Stimulated activated CD8-positive, alpha-beta memory T cell treated with anti-CD3 and anti-CD28 coated beads, Interleukin-12 subunit alpha, Interleukin-12 subunit beta, amount 100 ng/mL, for 4 hours (primary cell): ENCODE measurements around the gene SLC29A3.
"Not testable (repeated sequence)": the region's sequence is repeated elsewhere in the genome, so short reads cannot be mapped to it uniquely, and the experiment has no call there.

ENCODE experiments used
- DNase-seq: peaks from one replicate; pipeline ENCODE4 v3.0.0-alpha.2; 2020; ENCODE audit warnings: low read depth

SLC29A3 gene

DNA sequence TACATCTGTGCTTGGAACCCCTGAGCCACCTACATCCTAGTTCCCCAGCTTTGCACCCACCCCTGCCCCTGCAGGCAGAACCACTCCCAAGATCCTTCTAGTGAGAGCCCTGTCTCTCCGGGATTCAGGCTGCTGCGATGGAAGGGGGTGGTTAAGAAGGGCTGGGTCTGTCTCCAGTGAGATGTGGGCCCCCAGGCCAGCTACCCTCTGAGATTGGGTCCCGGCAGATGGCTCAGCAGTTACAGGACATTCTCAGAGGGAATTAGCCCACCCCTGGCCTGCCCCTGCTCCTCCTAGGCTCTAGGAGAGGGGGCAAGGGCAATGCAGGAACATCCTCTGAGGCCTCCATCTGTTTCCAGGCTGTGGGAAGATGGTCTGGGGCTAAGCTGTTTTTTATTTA lies 27.7 kb downstream of the SLC29A3 start:
- DNase-seq, result no peak

DNA sequence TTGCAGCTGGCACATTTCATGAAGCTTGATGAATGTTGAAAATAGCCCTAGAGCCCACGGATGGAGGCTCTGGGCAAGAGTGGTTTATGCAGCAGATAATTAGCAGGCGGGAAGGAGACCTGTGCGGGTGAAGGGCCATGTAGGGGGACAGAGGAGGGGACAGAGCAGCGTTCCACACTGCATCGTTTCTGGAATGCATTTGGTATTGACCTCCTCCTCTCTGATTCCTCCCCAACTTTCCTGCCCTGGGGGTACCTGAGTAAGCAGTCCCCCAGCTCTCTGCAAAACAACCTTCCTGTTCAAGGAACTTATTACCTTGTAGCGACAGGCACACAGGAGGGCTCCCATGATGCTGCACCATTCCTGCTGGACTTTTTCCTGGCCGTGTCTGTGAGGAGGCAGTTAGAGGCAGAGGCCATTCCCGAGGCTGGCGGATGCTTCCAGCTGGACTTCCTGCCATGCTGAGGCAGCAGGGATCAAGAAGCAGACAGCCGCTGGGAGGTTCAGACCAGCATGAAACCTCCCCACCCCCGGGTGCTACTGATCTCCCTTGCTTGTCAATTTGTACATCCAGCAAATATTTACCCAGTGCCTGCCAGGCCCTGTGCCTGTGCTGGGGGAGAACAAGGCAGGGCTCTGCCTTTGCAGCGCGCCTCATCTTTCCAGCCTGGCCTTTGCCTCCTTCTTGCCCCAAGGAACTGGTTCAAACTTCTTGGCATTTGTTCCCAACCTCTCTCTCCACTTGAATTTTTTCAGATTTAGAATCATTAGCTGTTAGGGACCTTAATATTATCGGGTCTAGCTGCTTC lies 28.7 kb downstream of the SLC29A3 start:
- DNase-seq, result no peak

DNA sequence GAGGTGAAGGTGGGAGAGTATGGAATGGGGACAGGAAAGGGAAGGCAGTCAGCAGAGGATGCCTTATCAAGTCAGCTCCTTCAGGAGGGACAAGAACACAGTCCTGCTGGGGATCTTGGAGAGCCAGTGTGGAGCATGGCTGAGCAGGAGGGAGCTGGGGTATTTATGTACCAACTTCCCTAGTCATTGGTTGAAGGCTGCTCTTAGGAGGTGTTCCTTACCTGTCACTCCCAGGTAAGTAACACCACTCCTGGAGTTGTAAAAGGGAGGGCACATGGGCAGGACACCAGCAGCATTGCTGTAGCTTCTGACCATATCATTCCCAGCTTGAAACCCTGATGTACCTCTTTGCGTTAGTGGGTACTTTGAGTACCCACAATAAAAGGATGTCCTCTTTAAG lies 29.8 kb downstream of the SLC29A3 start:
- no peak for DNase-seq

DNA sequence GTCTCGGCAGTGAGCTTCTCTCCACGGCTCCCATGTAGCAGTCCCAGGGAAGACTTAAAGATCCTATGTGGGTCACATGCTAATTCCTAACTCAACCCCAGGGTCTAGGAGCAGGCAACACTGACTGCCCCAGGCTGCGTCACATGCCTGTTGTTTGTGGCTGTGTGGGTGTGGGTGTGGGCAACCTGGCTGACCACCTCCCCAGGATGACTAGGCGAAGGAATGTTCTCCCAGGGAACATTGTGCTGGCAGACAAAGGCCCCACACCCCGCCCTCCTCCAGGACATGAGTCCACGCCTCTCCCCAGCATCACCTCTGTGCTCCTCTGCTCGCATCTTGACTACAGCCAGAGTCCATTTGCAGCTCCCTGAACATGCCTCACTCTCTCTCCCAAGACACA lies 30.3 kb downstream of the SLC29A3 start:
- no peak for DNase-seq

DNA sequence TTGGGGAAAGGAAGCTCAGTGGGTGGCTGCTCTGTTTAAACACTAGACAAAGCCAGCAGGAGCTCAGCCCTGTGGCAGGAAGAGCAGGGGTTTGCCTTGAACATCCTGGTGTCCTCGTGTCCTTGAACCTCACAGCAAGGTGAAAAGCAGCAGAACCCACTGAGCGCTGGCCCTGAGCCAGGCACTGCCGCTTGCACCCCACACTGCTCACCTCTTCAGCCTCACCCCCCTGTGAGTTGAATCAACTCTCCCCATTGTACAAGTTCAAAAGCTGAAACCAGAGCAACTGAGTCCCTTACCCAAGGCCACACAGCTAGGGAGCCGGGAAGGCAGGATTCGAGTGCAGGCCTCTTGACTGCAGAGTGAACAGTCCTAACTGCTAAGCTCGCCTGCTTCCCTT lies 32.0 kb downstream of the SLC29A3 start:
- DNase-seq, result no peak

DNA sequence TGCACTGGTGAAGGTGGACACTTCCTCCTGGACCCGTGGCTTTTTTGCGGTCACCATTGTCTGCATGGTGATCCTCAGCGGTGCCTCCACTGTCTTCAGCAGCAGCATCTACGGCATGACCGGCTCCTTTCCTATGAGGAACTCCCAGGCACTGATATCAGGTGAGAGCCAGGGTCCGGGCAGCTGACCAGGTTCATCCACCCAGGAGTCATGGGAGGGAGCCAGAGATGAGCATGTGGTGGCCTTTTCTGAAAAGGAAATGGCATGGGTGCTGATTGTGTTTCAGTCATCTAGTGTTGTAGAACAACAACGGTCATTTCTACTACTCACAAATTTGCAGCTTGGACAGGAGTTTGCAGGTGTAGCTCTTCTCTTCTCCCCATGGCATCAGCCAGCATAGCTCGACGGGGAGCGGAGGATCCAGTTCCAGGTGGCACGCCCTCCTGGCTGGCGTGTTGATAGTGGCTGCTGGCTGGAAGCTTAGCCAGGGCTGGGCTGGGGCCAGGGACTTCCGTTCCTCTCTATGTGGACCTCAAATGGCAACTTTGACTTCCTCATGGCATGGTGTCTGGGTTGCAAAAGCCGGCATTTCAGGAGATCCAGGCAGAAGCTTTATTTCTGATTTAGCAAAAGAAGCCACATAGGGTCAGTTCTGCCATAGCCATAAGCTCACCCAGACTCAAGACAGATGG lies 32.7 kb downstream of the SLC29A3 start:
- DNase-seq, result no peak

DNA sequence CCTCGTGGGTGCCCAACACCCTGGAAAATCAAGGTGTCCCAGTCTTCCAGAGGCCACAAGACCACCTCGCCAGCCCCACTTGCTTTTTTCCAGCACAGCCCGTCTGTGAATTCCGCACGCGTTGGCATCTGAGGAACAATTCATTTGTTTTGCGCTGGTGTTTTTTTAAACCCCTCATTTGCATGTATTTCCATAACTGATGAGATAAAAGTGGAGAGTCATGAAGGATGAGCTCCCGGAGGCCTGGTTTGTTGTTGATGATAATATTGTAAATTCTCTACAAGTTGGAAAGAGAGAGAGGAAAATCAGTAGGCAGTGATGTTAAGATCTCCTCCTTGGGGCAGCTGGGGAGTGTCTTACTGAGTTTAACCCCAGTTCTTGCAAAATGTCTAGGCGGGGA lies 34.6 kb downstream of the SLC29A3 start:
- no peak for DNase-seq

DNA sequence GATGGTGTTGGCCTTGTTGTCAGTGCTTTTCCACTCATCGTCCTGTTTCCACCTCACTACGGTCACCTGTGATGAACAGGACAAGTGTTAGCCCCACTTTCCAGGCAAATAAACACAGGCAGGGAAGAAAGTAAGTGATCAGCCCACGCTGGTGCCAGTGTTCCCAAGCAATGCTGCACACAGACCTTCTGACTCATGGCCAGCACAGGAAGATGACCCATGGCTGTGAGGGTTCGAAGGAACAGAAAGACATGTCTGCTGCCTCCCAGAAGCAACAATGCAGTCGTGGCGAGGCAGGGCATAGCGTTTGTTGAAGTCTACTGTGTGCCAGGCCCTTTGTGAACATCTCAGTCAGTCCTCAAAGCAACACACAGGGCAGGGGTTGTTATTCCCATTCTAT lies 35.7 kb downstream of the SLC29A3 start:
- no peak for DNase-seq

DNA sequence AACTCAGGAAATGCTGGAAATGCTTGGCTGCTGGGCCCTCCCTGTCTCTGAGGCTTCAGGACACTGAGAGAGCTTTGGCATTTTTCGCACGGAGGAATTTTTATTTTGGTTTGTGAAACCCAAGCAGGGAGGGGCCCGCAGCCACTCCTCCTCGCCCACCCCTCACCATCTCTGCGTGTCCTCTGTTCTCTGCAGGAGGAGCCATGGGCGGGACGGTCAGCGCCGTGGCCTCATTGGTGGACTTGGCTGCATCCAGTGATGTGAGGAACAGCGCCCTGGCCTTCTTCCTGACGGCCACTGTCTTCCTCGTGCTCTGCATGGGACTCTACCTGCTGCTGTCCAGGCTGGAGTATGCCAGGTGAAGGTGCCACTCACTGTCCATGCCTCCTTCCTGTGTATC lies 36.8 kb downstream of the SLC29A3 start:
- DNase-seq, result no peak

DNA sequence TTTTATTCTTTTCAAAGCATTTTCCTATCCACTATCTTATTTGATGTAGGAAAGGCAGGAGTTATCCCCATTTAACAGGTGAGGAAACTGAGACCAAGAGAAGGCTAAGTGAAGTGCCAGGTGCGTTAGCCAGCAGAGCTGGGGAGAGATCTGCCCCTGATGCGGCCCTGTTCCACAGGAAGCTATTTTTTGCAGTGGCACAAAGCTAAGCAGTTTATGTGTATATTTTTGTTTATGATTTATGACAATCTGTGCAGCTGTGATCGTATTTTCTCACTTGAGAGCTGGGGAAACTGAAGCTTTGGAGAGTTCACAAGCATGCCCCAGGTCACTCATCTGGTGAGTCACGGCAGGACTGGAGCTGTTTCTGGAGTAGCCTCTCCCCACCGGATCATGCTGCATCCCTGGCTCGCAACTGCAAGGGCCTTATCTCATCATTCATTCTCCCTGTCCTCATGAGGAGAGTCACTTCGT lies 38.8 kb downstream of the SLC29A3 start:
- no peak for DNase-seq

DNA sequence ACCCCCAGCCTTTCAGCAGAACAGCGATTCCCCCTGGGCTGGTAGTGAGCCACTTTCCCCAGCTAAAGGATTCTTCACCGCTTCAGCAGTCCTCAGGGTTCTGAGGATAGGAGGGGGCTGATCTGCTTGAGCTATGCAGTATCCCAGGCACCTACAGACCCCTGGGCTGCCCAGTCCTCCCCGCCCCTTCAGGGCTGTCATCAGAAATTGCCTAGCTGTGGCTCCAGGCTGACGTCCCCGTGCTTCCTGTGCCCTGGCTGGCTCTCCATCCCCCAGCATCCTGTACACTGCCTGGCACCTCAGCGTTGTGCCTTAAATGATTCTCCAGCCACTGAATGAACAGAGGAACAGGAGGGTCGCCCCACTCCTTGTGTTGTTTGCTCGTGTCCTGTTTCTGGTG lies 39.2 kb downstream of the SLC29A3 start:
- DNase-seq, result no peak

DNA sequence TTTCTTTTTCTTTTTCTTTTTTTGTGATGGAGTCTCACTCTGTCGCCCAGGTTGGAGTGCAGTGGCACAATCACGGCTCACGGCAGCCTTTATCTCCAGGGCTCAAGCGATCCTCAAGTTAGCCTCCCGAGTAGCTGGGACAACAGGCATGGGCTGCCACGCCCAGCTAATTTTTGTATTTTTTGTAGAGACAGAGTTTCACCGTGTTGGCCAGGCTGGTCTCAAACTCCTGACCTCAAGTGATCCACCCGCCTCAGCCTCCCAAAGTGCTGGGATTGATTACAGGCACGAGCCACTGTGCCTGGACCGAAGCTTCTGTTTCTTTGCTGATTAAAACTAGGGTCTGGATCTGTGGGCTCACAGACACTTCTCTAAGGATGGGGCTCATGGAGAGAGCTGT lies 39.8 kb downstream of the SLC29A3 start:
- not testable (repeated sequence) for DNase-seq

DNA sequence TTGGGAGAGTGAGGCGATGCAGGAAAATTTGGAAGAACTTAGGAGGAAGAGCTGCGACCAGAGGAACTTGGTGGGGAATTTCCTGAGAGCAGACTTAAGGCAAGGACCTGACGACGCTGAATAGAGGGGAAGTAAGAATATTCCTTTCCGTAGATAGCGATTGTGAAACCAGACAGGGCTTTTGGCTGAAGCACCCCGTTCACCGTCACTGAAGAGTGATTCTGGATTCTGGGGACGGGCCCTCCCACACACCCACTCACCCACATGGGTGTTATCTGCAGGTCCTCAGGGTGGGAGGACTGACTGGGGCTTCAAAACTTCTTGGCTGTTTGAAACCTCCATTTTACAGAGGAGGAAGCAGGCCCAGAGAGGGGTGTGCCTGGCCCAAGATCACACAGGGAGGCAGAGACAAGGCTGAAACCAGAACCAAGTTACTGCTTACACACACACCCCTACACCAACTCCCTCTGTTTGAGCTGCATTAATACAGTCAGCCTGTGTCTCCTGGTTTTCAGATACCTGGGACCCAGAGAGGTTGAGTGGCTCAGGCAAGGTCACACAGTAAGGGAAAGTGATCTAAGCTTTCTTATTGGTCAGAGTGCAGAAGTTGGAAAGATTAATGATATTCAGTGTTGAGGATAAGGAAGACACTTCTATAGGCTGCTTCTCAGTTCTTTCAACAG lies 40.4 kb downstream of the SLC29A3 start:
- DNase-seq, result no peak

DNA sequence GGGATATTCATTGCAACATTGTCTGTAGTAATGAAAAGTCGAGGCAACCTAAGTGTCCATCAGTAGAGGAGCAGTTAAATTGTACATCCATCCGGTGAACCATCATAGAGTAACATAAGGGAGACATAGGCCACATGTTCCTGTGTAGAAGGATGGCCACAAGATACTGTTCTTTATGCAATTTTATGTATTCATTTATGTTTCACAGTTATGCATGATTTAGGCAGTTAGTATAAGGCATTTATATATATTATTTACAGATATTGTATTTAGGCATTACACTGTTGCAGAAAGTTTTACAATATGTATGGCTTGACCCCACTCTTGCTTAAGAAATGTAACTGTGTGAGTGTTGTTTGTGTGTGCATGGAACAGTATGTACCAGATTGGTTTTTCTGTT lies 41.7 kb downstream of the SLC29A3 start:
- DNase-seq, result no peak

DNA sequence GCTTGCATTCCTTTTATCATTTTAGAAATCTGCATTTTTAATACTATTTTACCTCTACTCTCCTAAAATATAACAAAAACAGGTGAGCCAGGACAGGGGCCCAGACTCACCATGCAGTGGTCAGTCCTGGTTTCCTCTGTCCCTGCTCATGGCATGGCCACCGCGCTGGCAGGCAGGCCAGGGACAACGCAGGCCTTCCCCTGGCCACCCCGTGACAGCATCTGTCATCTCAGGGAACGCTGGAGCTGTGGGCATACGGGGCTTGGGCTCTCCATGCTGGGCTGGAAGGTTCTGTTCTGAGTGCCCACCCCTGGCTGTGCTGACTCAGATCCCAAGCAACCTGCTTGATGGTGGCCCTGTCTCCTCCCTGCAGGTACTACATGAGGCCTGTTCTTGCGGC lies 42.5 kb downstream of the SLC29A3 start:
- no peak for DNase-seq

DNA sequence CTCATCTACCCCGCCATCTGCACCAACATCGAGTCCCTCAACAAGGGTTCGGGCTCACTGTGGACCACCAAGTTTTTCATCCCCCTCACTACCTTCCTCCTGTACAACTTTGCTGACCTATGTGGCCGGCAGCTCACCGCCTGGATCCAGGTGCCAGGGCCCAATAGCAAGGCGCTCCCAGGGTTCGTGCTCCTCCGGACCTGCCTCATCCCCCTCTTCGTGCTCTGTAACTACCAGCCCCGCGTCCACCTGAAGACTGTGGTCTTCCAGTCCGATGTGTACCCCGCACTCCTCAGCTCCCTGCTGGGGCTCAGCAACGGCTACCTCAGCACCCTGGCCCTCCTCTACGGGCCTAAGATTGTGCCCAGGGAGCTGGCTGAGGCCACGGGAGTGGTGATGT lies 43.1 kb downstream of the SLC29A3 start:
- DNase-seq, result no peak

DNA sequence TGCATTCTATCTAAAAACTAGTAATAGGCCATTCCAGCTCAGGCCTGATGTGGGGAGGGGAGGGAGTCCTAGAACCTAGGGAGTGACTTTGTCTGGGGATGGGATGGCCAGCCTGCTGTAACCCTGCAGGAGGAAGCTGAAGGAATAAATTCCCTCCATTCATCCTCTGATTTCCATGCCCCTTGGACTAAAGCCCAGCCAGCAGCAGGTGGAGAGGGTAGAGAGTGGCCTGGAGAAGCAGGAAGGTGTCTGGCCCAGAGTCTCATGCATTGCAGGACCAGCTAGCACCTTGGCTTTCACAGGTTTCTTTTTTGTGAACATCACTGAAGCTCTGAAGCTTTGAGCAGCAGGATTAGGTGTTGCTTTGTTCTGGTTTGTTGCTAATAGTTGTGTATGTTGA lies 44.9 kb downstream of the SLC29A3 start:
- DNase-seq, result no peak

DNA sequence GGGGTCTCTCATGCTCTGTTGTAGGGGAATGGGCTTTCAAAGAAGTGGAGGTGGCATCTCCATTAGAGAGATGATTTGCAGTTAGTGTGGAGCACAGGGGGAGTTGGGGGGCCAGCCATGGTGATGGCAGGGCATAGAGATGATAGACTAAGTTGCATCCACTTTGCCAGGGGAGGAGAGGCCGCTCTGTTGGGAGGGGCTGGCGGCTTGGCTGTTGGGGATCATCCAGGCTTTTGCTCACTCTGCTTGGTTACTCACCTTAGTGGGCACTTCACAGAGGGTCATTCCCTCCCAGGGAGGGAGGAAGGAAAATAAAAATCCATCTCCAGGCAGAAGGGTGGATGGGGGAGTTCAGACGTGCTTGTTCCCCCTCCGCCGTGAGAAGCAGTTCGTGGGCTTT lies 46.3 kb downstream of the SLC29A3 start:
- no peak for DNase-seq

DNA sequence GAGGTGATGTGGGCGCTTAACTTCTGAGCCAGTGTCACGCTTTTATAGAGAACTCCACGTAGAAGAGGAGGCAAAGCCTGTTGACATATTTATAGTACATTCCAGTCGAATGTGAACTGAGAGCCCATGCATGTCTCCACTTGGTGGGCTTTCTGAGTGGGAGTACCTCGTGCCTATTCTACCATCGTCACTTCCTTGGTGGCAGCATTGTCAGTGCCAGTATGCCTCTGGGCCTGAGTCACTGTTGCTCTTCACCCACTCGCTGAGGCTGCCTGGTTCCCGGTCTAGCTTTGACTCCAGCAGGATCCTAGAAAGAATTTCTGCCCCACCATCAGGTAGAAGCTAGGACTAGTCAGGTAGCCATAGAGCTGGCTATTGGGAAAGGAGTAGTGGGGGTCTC lies 47.6 kb downstream of the SLC29A3 start:
- DNase-seq, result no peak

DNA sequence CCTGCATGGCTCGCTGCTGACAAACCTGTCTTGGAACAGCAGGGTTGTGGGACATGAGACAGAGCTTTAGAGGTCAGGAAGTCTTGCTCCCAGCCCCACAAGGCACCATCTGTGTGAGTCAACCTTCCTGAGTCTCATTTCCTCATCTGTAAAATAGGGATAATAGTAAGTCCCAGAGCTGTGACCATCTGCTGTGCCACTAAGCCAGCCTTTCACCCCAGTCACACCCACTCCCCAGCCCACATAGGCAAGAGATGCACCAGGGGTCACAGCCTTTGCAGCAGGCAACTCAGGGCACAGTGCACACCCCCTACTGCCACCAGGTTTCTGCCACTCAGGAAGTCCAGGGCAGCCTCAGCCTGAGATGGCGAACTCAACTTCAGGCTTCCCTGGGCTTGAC lies 48.2 kb downstream of the SLC29A3 start:
- no peak for DNase-seq

DNA sequence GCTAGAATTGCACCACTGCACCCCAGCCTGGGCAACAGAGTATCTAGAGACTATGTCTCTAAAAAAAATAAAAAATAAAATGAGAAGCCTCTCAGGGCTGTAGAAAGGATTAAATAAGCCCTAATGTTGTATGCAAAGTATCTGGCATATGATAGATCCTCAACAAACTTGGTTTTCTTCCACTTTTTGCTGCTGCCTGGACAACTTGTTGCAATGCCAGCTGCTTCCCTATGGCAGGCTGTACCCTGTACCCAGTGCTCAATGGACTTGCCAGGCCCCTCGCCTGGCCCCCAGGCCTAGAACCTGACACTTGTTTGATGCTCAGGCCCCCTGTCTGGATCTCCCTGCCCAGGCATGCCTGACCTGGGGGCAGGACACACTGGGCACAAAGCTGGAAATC lies 49.1 kb downstream of the SLC29A3 start:
- no peak for DNase-seq

DNA sequence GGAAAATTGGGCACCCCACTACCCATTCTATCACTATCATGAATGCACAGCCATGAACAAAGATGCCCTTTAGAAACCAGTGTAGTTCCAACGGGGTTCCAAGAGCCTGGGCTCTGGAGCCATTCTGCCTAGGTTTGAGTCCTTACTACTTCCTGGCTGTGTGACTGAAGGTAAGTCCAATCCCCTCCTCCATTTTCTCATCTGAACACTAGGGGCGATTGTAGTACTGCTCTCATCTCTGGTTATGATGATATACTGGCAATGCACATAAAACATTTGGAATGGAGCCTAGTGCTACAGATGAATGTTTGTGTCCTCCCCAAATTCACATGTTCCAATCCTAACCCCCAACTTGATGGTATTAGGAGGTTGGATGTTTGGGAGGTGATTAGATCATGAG lies 49.6 kb downstream of the SLC29A3 start:
- DNase-seq, result no peak

DNA sequence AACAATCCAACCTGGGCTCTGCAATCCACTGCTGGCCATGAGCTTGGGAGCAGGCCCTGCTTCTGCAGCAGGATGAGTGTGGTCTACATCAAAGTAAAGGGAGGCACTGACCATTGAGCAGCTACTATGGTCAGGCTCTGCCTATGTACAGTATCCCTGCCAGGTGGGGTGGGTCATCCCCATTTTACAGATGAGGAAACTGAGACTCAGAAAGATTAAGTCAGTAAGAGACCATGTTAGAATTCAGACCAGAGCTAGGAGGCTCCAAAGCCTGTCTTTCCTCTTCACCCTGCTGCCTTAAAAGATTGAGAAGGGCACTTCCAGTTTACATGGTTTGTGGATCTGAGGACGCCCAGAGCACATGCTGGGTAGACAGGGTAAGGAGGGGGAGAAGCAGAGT lies 50.5 kb downstream of the SLC29A3 start:
- no peak for DNase-seq
